Effector CD4-positive, alpha-beta T cell (primary cell): Measurements from ENCODE around the gene SDF2.
"Not testable (repeated sequence)": the region's sequence is repeated elsewhere in the genome, so short reads cannot be mapped to it uniquely, and the experiment has no call there.

ENCODE experiments used
- DNase-seq: peaks from one replicate; pipeline ENCODE4 v3.0.0-alpha.2; 2020

Gene SDF2

DNA sequence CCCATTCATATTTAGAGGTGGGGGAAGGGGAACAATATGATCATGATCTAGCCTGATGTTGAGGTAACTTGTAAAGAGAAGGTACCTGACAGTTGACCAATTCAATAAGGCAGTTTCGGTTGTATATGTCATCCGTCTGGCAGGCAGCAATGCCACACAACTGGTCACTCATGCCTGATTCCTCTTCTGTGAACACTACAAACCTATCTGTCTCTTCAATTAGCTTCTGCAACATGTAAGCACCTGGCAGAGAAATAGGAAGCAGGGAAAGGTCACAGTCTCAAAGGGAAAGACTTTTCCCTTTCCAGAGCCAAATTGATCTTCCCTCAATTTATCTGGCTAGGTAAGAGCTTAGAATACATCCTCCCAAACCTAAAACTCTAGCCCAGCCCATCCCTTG is 37.6 kb downstream of the SDF2 start:
- DNase-seq: no peak

DNA sequence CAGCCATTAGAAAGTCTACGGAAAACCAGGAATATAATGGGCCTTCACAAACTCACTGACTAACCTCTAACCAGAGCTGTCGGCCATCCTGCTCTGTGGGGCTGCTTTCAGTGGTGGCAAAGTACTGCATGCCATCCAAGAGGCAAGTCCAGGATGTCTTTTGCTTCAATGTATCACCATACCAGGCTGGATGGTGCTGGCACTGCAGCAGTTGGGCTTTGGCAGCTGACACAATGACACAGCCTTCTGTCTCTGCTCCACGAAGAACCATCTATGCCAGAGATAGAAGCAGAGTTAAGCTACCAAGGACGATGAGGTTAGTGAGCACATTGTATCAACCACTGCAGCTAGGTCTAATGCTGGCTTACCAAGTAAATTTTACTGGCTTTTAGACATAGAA is 38.0 kb downstream of the SDF2 start:
- no peak for DNase-seq

DNA sequence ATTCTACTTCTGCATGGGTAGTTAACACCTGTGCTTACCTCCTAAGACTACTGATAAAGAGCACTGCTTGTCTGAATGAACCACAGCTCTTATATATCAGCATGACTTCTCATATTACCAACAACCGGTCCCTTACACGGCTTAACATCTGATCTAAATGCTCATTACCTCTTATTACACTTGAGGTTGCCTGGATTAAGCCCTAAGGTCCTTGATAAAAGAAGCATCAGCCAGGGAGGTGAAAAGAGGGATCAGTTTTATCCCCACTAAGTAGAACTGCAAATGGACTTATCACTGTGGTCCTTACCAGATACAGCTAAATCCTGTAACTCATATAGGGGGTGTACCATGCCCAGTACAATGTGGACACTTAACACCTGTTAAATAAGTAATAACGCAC is 39.5 kb downstream of the SDF2 start:
- DNase-seq: no peak

DNA sequence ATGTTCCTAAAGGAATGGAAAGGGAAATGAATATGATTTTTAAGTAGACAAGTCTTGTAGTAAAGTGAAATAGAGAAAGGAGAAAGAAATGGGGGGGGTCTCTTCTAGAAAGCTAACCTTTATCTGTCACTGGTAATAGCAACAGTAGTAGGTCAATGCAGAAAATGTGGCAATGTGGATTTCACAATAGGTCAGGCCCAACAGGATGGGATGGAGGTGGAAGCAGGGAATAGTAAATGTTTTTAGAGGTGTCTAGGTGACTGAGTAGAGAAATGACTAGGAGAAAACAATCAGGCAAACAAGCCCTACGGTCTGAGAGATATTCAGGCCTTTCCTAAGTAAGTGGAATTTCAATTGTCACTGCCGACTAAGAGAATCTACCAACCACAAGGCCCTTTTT is 41.7 kb downstream of the SDF2 start:
- DNase-seq: no peak

DNA sequence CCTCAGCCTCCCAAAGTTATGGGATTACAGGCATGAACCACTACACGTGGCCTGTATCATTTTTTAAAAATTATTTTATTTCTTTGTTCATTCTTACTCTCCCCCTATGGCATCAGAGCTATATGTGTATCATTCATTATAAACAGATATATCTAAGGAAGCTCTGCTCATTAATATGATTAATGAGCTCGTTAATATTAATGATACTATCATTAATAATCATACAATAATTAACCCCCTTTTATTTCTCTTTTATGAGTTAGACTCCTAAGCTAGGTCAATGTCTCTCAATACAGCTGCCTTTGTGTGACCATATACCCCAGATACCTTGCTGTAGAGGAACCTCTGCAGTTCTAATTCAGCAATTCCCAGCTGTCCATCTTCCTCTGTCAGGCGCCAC is 43.2 kb downstream of the SDF2 start:
- DNase-seq: no peak

DNA sequence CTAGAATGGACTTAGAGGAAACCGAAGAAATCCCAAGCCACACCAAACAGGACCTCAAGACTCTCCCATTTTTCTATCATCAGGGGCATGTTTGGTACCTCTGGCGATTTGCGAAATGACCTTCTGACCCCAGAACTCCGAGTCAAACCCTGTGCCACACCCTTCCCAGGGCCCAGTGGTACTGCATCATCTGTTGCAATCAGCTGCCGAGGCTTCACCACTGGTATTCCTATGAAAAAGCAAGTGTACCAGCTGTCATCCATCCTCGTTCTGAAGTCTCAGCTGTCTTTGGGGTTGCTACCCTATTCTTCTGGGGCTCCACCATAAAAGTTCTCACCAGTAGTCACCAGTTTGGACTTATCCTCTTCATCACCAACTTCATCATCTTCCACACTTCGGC is 45.4 kb downstream of the SDF2 start:
- DNase-seq: no peak

DNA sequence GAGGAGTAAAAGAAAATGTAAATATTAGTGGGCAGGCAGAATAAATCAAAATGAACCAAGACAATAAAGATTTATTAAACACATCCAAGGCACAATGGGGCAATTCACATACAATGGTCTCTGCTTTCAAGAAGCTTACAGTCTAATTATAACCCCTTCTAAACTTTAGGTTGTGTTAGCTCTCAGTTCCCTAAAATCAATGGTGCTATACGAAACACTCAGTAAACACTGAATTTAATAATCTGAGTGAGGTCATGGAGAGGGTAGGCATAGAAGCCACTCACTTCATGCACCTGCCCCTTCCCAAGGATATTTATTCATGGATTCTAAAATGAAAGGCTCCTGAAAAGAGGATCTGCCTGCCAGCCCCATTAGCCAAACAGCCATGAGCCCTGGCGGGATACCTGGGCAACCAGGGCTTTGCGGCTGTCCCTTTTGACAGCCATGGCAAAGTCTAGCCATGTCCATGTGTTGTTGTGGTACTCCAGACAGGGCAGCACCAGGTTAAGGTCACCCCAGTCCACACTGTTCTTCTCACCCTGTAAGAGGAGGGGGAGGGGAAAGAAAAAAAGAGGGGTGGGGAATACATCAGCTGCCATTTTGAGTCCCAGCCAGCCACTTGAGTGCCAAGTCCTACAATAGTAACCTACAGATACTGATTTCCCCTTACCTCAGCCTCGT is 46.3 kb downstream of the SDF2 start:
- DNase-seq: no peak

DNA sequence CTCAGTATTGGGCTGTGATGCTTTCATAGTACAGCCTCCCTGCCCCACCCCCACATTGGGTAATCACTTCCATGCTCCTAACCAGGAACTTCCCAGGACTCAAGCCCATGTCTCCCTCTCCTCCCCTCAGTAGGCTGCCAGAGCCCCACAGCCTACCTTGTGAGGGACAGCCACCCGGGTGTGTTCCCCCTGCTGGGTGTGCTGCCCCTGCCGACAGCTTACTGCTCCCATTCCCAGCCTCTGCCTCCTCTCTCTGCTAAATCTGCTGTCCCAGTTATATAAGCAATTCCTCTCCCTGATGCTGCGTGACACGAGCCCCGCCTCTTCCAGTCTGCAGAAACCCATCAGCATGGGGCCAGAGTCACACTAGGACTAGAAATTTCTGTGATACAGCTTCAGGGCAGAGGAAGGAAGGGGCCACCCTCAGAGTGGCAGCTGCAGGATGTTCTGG is 47.8 kb downstream of the SDF2 start, which contains the start of gene RSKR:
TSS of gene RSKR (minus strand) at position 255 of the 451 bp plus-strand sequence. CDS start at position 231, 24 bp downstream.
- DNase-seq: no peak

DNA sequence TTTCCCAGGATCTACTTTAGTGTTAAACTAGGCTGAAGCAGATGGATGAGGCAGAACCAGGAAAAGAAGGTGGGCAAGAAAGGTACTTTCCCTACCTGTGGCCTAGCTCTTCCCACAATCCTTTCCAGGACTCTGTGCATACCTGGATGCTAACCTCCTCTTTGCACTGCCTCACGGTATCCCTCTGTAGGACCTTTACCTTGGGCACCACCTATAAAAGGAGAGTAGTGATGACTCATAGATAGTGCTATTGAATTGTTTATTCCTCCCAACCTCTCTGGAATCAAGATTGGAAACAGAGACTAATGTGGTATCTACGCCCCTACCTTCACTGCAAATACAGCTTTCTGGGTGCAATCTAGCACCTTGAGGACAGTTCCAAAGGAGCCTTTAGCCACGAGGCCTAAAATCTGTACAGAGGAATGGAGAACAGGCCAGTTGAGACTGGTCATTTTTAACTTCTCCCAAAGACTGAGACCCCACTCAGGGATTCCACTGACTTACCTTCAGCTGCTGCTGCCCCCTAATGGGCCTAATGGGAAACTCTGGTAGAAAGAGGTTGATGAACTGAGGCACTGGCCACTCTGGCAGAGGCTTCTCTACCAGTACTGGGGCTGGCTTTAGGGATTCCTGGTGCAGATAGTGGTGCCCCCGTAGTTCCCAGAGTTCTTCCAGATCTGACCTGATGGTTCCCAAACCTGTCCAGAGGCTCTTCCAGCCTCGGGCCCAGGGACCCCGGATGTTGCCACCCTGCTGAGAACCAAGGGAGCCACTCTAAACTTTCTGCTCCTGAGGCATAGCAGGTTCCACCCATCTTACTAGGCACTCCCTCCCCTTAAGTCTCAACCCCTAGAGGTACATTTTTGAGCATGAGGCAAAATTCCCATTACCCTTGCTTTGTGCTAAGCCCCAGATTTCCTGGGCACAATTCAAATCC is 48.5 kb downstream of the SDF2 start:
- DNase-seq: peak; percentile 29

DNA sequence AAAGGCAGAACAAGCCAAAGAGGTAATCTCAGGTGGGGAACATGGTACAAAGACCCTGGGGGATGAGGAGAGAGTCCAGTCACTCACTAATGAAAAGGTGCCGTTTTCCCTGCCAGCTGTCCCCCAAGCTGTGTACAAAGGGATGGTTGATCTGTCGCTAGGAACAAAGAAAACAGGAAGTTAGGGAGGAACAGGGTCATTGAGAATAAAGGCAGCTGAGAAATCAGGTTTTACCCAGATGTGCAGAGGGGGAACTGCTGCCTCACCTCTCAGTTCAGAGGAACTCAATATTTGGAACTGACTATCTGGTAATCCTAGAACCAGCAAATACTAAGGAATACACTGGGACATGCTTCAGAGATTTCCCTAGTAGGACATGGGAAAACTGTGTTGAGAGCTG is 49.2 kb downstream of the SDF2 start:
- no peak for DNase-seq

DNA sequence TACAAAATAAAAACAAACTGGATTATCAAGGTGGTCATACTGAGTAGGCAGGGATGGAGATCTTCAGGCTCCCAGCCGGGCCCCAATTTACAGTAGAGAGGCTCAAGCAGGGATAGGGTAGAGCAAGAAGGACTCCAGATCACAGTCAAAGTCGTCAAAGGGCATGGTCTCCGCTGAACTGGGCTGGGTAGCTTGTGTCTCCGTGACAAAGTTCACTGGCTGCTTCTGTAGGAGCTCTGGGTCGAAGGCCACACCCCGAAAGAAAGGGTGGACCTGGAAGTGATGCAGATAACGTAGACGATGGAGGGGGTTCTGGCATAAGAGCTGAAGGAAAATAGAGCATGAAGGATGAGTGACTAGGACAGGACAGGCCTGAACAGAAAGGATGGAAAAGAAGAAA is 51.3 kb downstream of the SDF2 start:
- DNase-seq: no peak

DNA sequence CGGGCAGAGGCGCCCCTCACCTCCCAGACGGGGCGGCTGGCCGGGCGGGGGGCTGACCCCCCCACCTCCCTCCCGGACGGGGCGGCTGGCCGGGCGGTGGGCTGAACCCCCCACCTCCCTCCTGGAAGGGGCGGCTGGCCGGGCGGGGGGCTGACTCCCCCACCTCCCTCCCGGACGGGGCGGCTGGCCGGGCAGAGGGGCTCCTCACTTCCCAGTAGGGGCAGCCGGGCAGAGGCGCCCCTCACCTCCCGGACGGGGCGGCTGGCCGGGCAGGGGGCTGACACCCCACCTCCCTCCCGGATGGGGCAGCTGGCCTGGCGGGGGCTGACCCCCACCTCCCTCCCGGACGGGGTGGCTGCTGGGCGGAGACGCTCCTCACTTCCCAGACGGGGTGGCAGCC is 57.7 kb downstream of the SDF2 start:
- DNase-seq: not testable (repeated sequence)

DNA sequence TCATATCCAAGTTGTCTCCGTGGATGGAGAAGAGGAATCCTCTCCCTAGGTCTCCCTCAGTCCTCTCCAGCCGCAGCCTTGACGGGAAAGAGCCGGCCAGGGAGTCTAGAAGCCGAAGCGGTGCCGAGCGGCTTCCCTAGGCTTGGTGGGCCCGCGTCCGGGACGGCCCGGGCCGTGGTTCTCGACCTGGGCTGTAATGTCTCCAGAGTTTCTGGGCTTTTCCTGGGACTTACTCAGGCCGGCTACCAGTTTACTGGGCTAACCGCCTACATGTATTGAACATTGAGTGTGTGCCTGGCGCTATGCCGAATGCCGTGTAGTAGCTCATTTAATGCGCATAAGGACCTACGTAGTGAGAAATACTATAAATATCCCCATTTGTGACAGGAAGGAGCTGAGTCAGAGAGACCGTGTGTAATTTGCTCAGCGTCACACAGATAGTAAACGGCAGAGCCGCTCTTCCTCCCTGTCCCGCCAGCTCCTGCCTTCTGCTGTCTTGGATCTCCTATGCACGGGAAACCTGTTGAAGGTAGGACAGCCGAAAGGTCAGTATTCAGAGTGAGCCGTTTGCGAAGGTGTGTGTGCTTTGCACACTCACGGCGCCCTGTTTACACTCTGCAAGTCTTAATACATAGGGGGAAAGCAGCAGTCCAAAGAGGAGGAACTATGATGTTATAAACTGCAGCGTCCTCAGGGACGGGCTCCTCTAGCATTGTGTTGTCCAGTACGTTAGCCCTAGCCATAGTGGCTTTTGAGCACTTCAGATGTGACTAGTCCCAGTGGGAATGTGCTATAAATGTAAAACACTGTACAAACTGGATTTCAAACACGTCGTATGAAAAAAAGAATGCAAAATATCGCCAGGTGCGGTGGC is 62.2 kb downstream of the SDF2 start:
- peak; percentile 52 for DNase-seq

DNA sequence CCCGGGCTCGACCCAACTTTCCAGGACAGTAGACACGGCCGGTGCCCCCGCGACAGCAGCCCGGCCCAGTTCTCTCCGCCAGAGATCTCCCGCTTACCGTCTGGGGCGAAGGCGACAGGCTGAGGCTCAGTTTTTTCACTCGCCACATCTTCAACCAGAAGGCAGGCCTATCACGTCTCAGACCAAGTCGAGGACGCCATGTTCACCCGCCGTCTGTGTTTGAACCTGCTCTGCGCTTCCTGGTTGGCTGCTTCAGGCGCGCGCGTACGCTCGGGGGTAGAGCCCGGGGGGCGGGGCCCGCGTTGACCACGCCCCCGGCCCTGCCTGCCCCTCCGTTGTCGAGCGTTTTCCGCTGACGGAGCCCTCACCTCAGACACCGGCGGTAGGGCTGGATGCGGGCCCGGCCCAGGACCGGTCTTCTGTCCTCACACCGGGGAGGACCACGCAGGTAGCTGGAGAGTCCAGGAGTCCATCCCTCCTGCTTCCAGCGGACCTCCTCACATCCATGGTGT is 62.9 kb downstream of the SDF2 start, which contains the start of gene SPAG5:
TSS of gene SPAG5 (minus strand) at position 227 of the 512 bp plus-strand sequence. CDS start at position 148, 79 bp downstream.
- DNase-seq: peak; percentile 92

DNA sequence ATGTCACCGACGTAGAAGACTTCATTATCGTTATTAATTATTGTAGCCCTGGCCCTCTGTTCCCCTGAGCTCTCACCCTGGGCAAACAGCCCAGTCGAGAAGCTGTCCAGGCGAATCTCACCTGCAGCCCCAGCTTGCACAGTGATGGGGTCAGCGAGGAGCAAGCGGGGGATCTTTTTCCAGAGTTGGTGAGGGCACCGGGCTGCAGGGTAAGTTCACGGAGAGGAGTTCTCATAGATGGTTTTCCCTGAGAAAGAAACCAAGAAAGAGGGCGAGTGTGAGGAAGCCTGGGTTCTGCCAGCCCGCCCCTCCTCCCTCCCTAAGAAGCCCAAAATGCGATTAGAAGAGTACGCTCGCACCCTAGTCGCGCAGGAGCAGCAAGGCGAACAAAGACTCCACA is 63.3 kb downstream of the SDF2 start:
- no peak for DNase-seq
